BE2C (cell line): Measurements from ENCODE around the gene MYLK.
A peak's percentile ranks its signal among the peaks of the same experiment; 100 is the strongest.

ENCODE experiments used
- DNase-seq: peaks from one replicate; pipeline ENCODE4 v3.0.0-alpha.2; 2020
- H3K27me3 ChIP-seq: fragments of 250-450 bp; sonication (Bioruptor Pico); 2 replicates; pipeline ENCODE4 v1.5.1; 2020; ENCODE audit warnings: mild to moderate bottlenecking
- H3K36me3 ChIP-seq: fragments of 250-450 bp; sonication (Bioruptor Pico); 2 replicates; pipeline ENCODE4 v1.5.1; 2020; ENCODE audit warnings: mild to moderate bottlenecking
- H3K4me1 ChIP-seq: fragments of 250-450 bp; sonication (Bioruptor Pico); 2 replicates; pipeline ENCODE4 v1.5.1; 2020
- H3K4me3 ChIP-seq: 2 replicates; pipeline ENCODE4 v1.5.1; 2011; ENCODE audit warnings: low read depth, low read length
- H3K9me3 ChIP-seq: fragments of 250-450 bp; sonication (Bioruptor Pico); 2 replicates; pipeline ENCODE4 v1.5.1; 2020
- CTCF ChIP-seq: IDR thresholded peaks from 2 replicates; pipeline ENCODE4 v1.5.1; 2012; ENCODE audit warnings: mild to moderate bottlenecking, low read depth, low read length

Gene MYLK

GRCh38 chr3:123730829-123731228 is 153.3 kb downstream of the MYLK start:
- Histone ChIP-seq H3K36me3 (no peaks in the 10 kb centered on the region), H3K9me3 (no peaks in the 10 kb centered on the region), H3K4me3 (no peak overlapping the region), H3K4me1 (no peaks in the 10 kb centered on the region), H3K27me3 (no peaks in the 10 kb centered on the region)
- TF ChIP-seq CTCF: no peak
- no peak for DNase-seq

- H3K9me3 ChIP-seq: no peaks in the 10 kb centered on the region
- DNase-seq: no peak
- no peaks in the 10 kb centered on the region for H3K27me3 ChIP-seq
- H3K4me1 ChIP-seq: no peaks in the 10 kb centered on the region
- H3K4me3 ChIP-seq: no peak overlapping the region
- no peaks in the 10 kb centered on the region for H3K36me3 ChIP-seq
- no peak for TF ChIP-seq CTCF
Measured at GRCh38 chr3:123728991-123729390, 155.1 kb downstream of the MYLK start.

GRCh38 chr3:123728014-123728413 is 156.1 kb downstream of the MYLK start:
- H3K4me3 ChIP-seq: no peak overlapping the region
- H3K4me1 ChIP-seq: peaks cover 5% of the 10 kb centered on the region
- no peak for DNase-seq
- H3K9me3 ChIP-seq: no peaks in the 10 kb centered on the region
- no peaks in the 10 kb centered on the region for H3K36me3 ChIP-seq
- no peaks in the 10 kb centered on the region for H3K27me3 ChIP-seq
- no peak for TF ChIP-seq CTCF

- TF ChIP-seq CTCF: peak; percentile 26; the same call in 1 of the 2 replicates
- Histone ChIP-seq H3K9me3 (no peaks in the 10 kb centered on the region), H3K27me3 (no peaks in the 10 kb centered on the region), H3K4me1 (peaks cover 8% of the 10 kb centered on the region), H3K36me3 (no peaks in the 10 kb centered on the region), H3K4me3 (no peak overlapping the region)
- no peak for DNase-seq
Measured at GRCh38 chr3:123725652-123726400, 158.3 kb downstream of the MYLK start.

GRCh38 chr3:123724306-123724705 is 159.8 kb downstream of the MYLK start:
- no peak overlapping the region for H3K4me3 ChIP-seq
- peaks cover 12% of the 10 kb centered on the region for H3K4me1 ChIP-seq
- TF ChIP-seq CTCF: no peak; the same call in 1 of the 2 replicates
- H3K36me3 ChIP-seq: no peaks in the 10 kb centered on the region
- no peaks in the 10 kb centered on the region for H3K9me3 ChIP-seq
- no peak for DNase-seq
- H3K27me3 ChIP-seq: no peaks in the 10 kb centered on the region

GRCh38 chr3:123723522-123724168 is 160.5 kb downstream of the MYLK start:
- peak; percentile 95 for TF ChIP-seq CTCF
- DNase-seq: peak; percentile 64
- H3K36me3 ChIP-seq: no peaks in the 10 kb centered on the region
- H3K9me3 ChIP-seq: no peaks in the 10 kb centered on the region
- H3K4me3 ChIP-seq: no peak overlapping the region
- H3K27me3 ChIP-seq: no peaks in the 10 kb centered on the region
- peaks cover 12% of the 10 kb centered on the region for H3K4me1 ChIP-seq
